ENCODE results near the gene STAC3. TPM values are rescaled to one million over a fixed set of nuclear protein-coding genes. Genes with fewer than 3 reads are reported as not detected.

The STAC3 gene
- total RNA-seq, 2 experiments from 2014 or later, result 0.93 to 1.5 TPM

DNA sequence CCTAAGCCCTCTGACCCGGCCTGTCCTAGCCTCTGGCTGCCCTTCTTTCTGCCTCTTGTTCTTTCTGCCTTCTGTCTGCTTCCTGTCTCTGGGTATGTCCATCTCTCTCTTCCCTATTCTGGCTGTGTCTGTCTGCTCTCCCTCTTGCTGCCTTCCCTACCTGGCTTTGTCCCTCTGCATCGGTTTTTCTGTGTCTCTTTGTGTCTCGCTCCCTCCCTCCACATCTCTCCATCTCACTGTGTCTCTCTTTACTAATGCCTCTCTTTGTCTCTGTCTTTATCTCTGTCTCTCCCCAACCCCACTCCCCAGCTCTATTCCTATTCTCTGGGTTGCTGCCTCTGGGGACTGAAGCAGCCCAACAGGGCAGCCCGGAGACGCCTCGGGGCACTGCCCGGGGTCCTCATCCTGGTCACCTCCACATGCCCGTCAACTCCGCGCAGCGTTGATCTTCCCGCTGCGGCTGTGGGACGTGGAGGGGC lies 11.4 kb downstream of the STAC3 start:
- peak overlapping the region; percentile 66 for H3K27ac Mint-ChIP-seq
- peaks cover 53% of the 10 kb centered on the region for H3K27me3 Mint-ChIP-seq (ENCODE audit: low read depth)
- H3K4me1 Mint-ChIP-seq (ENCODE audit: low read depth), result peaks cover 63% of the 10 kb centered on the region
- no peak for DNase-seq
- CTCF ChIA-PET, result interaction anchor here (0.6 to 10.0 kb wide), 21 partner anchors 12 to 612 kb away, joined by 3 to 333 read pairs (median 4); partner anchors contain the start of genes INHBE, NXPH4, SHMT2 and STAC3
- no peaks in the 10 kb centered on the region for H3K9me3 Mint-ChIP-seq
- intact Hi-C loops (cut with micrococcal nuclease), result loop anchor here (1.0 to 5.0 kb wide), 9 partner anchors 10 to 551 kb away; partner anchors contain the start of genes CDK4, PTGES3, SHMT2 and STAT6
- H3K36me3 Mint-ChIP-seq (ENCODE audit: low read depth), result peaks cover 6% of the 10 kb centered on the region
- H3K4me3 Mint-ChIP-seq, result peak overlapping the region; percentile 93

DNA sequence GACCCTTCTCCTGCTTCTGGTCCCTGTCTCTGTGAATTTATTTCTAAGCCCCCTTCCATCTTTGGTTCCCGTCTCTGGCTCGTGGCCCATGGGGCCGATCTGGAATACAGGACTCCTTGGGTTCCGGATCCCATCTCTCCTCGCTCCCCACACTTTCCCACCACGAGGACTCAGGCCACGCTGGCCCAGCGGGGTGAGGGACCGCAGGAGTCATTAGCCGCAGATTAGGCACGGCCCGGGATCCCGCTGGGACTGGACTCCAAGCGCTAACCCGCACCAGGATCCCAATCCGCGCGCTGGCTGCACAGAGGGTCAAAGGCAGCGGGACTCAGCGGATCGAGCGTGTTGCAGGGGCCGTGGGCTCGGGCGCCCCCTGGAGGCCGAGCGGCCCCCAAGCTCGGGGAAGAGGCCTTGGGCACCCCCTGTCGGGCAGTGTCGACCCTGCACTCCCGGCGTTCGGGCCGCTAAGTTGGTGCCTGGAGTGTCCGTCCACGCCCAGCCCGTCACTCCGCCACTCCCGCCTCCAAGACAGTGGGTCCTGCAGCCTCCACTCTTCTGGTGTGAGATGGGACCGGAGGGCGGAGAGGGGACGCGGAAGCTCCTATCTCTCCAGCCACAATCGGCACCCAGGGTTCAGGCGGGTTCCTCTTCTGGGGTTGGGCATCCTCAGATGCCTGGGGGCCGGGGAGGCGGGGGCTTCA lies 12.0 kb downstream of the STAC3 start:
- H3K9me3 Mint-ChIP-seq, result no peaks in the 10 kb centered on the region
- H3K4me3 Mint-ChIP-seq, result peak overlapping the region; percentile 93
- peak; percentile 91 for DNase-seq
- peak overlapping the region; percentile 66 for H3K27ac Mint-ChIP-seq
- intact Hi-C loops (cut with micrococcal nuclease), result loop anchor here (1.0 to 5.0 kb wide), 4 partner anchors 10 to 513 kb away; partner anchors contain the start of genes CDK4 and SHMT2
- H3K4me1 Mint-ChIP-seq (ENCODE audit: low read depth), result peaks cover 66% of the 10 kb centered on the region
- CTCF ChIA-PET, result interaction anchor here (0.6 to 10.0 kb wide), 15 partner anchors 11 to 612 kb away, joined by 3 to 333 read pairs (median 4); partner anchors contain the start of genes INHBE, NXPH4 and SHMT2
- H3K27me3 Mint-ChIP-seq (ENCODE audit: low read depth), result peaks cover 50% of the 10 kb centered on the region
- H3K36me3 Mint-ChIP-seq (ENCODE audit: low read depth), result peaks cover 12% of the 10 kb centered on the region

DNA sequence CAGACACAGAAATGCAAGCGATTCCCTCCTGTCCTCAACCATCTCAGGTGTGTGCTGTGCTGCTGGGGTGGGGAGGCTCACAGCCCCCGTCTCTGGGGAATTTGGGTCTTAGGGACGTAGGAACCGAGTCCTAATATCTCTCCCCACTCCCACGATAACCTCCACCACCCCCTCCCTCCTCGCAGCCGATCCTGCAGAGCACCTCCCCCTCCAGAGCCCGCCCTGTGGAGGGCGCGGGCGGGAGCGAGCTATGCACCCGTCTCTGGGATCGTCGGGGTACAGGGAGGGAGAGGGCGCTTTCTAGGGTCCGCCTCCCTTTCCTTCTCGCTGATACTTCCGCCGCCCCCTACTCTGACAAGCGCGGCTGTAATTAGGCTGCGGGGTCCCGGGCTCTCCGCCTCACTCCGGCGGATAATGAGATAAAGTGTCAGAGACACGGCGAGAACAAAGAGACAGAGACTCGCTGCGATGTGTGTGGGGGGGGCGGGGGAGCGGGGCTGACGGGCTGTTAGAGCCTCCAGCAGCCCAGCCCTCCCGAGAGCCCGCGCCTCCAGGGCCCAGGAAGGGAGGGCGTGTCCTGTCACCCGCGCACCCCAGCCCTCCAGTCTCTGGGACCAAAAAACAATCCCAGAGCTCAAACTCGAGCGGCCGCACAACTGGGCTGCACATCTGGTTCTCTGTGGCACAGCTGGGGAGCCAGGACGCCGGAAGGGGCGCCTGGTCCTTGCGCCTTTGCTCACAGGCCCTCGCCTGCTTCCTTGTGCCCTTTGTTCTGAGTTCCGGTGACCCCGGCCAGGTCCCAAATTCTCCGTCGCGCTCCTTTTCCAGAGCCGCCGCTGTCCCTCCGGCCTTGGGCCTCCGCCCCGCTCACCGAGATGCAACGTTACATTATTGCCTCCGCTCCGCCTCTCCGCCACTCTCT lies 12.8 kb downstream of the STAC3 start:
- Mint-ChIP-seq H3K4me1 (ENCODE audit: low read depth) (peaks cover 61% of the 10 kb centered on the region), H3K27ac (no peak overlapping the region), H3K4me3 (peak overlapping the region; percentile 93), H3K9me3 (no peaks in the 10 kb centered on the region), H3K36me3 (ENCODE audit: low read depth) (peaks cover 20% of the 10 kb centered on the region), H3K27me3 (ENCODE audit: low read depth) (peaks cover 47% of the 10 kb centered on the region)
- peak; percentile 52 for DNase-seq
- intact Hi-C loops (cut with micrococcal nuclease), result loop anchor here (2.0 to 5.0 kb wide), 2 partner anchors 13 to 514 kb away; partner anchors contain the start of gene CDK4
- CTCF ChIA-PET, result interaction anchor here (1.0 to 10.0 kb wide), 8 partner anchors 11 to 243 kb away, joined by 4 to 333 read pairs (median 4); partner anchors contain the start of genes NXPH4 and SHMT2

- Mint-ChIP-seq H3K36me3 (ENCODE audit: low read depth) (peaks cover 26% of the 10 kb centered on the region), H3K4me3 (peak overlapping the region; percentile 49), H3K4me1 (ENCODE audit: low read depth) (peaks cover 62% of the 10 kb centered on the region), H3K27ac (no peak overlapping the region), H3K9me3 (no peaks in the 10 kb centered on the region), H3K27me3 (ENCODE audit: low read depth) (peaks cover 45% of the 10 kb centered on the region)
- CTCF ChIA-PET, result interaction anchor here (2.2 to 10.0 kb wide), 3 partner anchors 10 to 30 kb away, joined by 7 to 333 read pairs (median 290); partner anchors contain the start of genes NXPH4 and SHMT2
- DNase-seq, result no peak
- intact Hi-C loops (cut with micrococcal nuclease), result loop anchor here (5.0 kb wide), 1 partner anchor 515 kb away; the partner anchor contains the start of gene CDK4
Measured at GRCh38 chr12:57237596-57237931, 13.4 kb downstream of the STAC3 start.

- no peaks in the 10 kb centered on the region for H3K9me3 Mint-ChIP-seq
- peaks cover 41% of the 10 kb centered on the region for H3K27me3 Mint-ChIP-seq (ENCODE audit: low read depth)
- H3K36me3 Mint-ChIP-seq (ENCODE audit: low read depth), result peaks cover 31% of the 10 kb centered on the region
- H3K4me3 Mint-ChIP-seq, result no peak overlapping the region
- no peak for DNase-seq
- no peak overlapping the region for H3K27ac Mint-ChIP-seq
- CTCF ChIA-PET, result interaction anchor here (10.0 kb wide), 2 partner anchors 10 to 22 kb away, joined by 290 to 333 read pairs; partner anchors contain the start of genes NXPH4 and SHMT2
- intact Hi-C loops (cut with micrococcal nuclease), result loop anchor here (5.0 kb wide), 1 partner anchor 515 kb away; the partner anchor contains the start of gene CDK4
- peaks cover 61% of the 10 kb centered on the region for H3K4me1 Mint-ChIP-seq (ENCODE audit: low read depth)
Measured at GRCh38 chr12:57236925-57237595, 13.9 kb downstream of the STAC3 start.

DNA sequence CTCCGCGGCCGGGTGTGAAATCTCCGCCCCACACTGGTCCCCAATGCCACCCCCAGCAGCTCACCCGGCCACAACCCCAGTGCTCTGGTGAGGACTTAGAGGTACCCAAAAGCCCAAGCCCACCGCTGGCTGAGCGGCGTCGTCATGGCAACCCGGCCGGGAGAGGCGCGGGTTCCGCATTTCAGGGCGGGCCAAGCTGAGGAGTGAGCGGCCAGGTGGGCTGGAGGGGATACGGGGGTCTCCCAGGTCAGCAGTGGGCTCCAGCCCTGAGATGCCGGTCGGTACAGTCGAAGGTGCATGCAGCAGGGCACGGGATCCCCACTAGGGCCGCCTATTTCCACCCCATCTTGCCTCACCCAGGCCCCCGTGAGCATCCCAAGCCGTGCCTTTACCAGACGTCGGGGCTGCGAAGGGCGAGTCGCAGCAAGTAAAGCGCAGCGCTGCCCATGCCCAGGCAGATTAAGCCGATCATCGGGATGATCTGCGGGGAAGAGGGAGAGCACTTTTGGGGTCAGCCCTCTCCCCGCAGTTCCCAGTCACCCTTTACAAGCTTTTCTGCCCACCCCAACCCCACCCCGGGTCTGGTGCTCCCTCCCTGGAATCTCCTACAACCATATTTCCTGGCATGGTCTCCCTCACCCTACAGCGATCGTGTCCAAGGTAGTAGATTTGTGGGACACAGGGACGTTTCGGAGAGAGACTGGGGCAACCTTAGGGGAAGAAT lies 14.6 kb downstream of the STAC3 start:
- H3K27ac Mint-ChIP-seq, result no peak overlapping the region
- intact Hi-C loops (cut with micrococcal nuclease), result loop anchor here (5.0 kb wide), 1 partner anchor 516 kb away; the partner anchor contains the start of gene CDK4

DNA sequence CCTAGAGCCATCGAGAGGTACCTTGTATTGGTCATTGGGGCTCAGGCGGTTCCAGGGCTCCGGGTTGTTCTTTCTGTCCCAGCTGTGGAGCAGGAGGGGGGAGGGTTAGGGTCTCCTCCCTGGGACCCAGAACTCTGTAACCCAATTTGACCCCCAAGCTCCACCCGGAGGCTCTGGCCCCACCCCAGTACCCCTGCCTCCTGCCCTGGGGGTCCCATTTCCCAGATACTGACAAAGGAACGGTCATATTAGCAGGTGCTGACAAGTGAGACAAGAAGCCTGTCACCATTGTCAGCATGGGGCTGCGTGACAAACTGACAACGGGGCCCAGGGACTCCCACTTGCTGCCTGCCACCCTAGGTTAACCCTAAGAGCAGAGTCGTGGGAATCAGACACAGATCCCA lies 15.3 kb downstream of the STAC3 start:
- H3K27ac Mint-ChIP-seq, result no peak overlapping the region
- peaks cover 44% of the 10 kb centered on the region for H3K36me3 Mint-ChIP-seq (ENCODE audit: low read depth)

More for the DNA sequence above, 14.6 kb downstream of the STAC3 start:
- no peak for DNase-seq
- H3K36me3 Mint-ChIP-seq (ENCODE audit: low read depth), result peaks cover 38% of the 10 kb centered on the region
- peaks cover 60% of the 10 kb centered on the region for H3K4me1 Mint-ChIP-seq (ENCODE audit: low read depth)
- H3K4me3 Mint-ChIP-seq, result no peak overlapping the region
- CTCF ChIA-PET, result interaction anchor here (10.0 kb wide), 2 partner anchors 9 to 22 kb away, joined by 290 to 333 read pairs; partner anchors contain the start of genes NXPH4 and SHMT2
- no peaks in the 10 kb centered on the region for H3K9me3 Mint-ChIP-seq
- peaks cover 34% of the 10 kb centered on the region for H3K27me3 Mint-ChIP-seq (ENCODE audit: low read depth)

DNA sequence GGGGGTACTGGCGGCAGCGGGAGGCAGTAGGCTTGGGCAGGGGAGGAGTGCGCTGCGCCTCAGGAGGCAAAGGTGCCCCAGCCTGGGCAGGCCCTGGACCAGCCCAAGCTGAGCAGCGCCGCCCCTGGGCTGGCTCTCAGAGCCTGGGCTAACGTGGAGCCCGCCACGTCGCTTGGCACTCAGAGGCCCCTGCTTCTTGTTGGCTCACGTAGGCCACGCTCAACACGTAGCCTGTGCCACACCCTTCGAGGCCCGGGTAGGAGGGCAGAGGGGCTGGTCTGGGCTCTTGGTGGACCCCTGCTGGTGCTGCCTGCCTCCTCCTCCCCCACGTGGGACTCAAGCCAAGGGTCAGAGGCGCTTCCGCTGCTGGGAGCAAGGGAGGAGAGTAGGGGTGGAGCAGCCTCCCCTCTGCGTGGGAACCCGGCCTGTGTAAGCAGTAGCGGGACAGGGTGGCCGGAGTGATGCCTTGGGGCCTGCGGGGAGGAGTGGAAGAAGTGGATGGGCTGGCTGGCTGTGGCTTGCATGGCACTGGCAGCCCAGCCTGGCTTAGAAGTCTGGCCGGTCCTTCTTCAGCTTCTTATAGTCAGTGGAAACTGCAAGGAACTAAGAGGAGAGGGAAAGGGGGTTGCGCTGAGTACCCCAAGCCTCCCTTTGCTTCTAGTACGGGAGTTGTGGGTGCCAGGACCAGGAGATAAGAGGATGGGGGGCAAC lies 15.8 kb downstream of the STAC3 start:
- H3K27ac Mint-ChIP-seq, result no peak overlapping the region
- peaks cover 60% of the 10 kb centered on the region for H3K4me1 Mint-ChIP-seq (ENCODE audit: low read depth)
- no peak overlapping the region for H3K4me3 Mint-ChIP-seq
- no peaks in the 10 kb centered on the region for H3K9me3 Mint-ChIP-seq
- intact Hi-C loops (cut with micrococcal nuclease), result loop anchor here (5.0 kb wide), 1 partner anchor 517 kb away; the partner anchor contains the start of gene CDK4
- peaks cover 23% of the 10 kb centered on the region for H3K27me3 Mint-ChIP-seq (ENCODE audit: low read depth)
- DNase-seq, result no peak
- CTCF ChIA-PET, result interaction anchor here (10.0 kb wide), 1 partner anchor 8 kb away, joined by 290 read pairs; the partner anchor contains the start of gene SHMT2
- peaks cover 50% of the 10 kb centered on the region for H3K36me3 Mint-ChIP-seq (ENCODE audit: low read depth)

More for the DNA sequence above, 15.3 kb downstream of the STAC3 start:
- intact Hi-C loops (cut with micrococcal nuclease), result loop anchor here (5.0 kb wide), 1 partner anchor 517 kb away; the partner anchor contains the start of gene CDK4
- no peak for DNase-seq
- Mint-ChIP-seq H3K27me3 (ENCODE audit: low read depth) (peaks cover 28% of the 10 kb centered on the region), H3K4me1 (ENCODE audit: low read depth) (peaks cover 60% of the 10 kb centered on the region), H3K9me3 (no peaks in the 10 kb centered on the region), H3K4me3 (no peak overlapping the region)
- CTCF ChIA-PET, result interaction anchor here (10.0 kb wide), 1 partner anchor 8 kb away, joined by 290 read pairs; the partner anchor contains the start of gene SHMT2

DNA sequence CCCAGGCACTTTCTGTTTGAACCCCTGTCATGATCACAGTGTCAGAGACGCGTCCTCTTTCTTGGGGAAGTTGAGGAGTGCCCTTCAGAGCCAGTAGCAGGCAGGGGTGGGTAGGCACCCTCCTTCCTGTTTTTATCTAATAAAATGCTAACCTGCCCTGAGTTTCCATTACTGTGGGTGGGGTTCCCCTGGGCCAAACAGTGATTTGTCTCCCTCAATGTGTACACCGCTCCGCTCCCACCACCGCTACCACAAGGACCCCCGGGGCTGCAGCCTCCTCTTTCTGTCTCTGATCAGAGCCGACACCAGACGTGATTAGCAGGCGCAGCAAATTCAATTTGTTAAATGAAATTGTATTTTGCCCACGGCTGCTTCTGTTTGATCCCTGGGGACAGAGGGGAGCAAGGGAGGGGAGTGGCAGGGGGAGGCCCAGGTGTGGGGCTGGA lies 16.4 kb downstream of the STAC3 start:
- Mint-ChIP-seq H3K27me3 (ENCODE audit: low read depth) (peaks cover 23% of the 10 kb centered on the region), H3K9me3 (no peaks in the 10 kb centered on the region), H3K27ac (no peak overlapping the region), H3K4me3 (no peak overlapping the region), H3K36me3 (ENCODE audit: low read depth) (peaks cover 56% of the 10 kb centered on the region), H3K4me1 (ENCODE audit: low read depth) (peaks cover 60% of the 10 kb centered on the region)
- CTCF ChIA-PET, result interaction anchor here (0.5 to 5.7 kb wide), 2 partner anchors 21 to 303 kb away, joined by 3 to 93 read pairs; no protein-coding TSS in a partner anchor
- intact Hi-C loops (cut with micrococcal nuclease), result loop anchor here (5.0 kb wide), 1 partner anchor 518 kb away; the partner anchor contains the start of gene CDK4
- no peak for DNase-seq

DNA sequence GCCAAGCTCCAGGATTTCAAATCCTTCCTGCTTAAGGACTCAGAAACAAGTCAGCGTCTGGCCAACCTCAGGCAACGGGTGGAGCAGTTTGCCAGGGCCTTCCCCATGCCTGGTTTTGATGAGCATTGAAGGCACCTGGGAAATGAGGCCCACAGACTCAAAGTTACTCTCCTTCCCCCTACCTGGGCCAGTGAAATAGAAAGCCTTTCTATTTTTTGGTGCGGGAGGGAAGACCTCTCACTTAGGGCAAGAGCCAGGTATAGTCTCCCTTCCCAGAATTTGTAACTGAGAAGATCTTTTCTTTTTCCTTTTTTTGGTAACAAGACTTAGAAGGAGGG lies 16.8 kb downstream of the STAC3 start:
- no peak for DNase-seq
- Mint-ChIP-seq H3K4me1 (ENCODE audit: low read depth) (peaks cover 62% of the 10 kb centered on the region), H3K9me3 (no peaks in the 10 kb centered on the region), H3K27me3 (ENCODE audit: low read depth) (peaks cover 23% of the 10 kb centered on the region), H3K4me3 (no peak overlapping the region), H3K27ac (no peak overlapping the region), H3K36me3 (ENCODE audit: low read depth) (peaks cover 57% of the 10 kb centered on the region)
- CTCF ChIA-PET, result interaction anchor here (0.5 to 5.7 kb wide), 2 partner anchors 20 to 303 kb away, joined by 3 to 93 read pairs; no protein-coding TSS in a partner anchor
- intact Hi-C loops (cut with micrococcal nuclease), result no loop called here
